IMR-90 (cell line): ENCODE data around the gene NIT1. TPM values are rescaled to one million over a fixed set of nuclear protein-coding genes. Genes with fewer than 3 reads are reported as not detected.

Source experiments
- ATAC-seq: fragments of 200-7000 bp; cut with Tn5 transposase; 2 replicates; pipeline ENCODE4 v1.9.1; 2020; ENCODE audit warnings: low read depth, mild to moderate bottlenecking, moderate library complexity
- BruUV-seq: library from RNA; stranded (reverse); fragments of 400-500 nt; replicated peaks from 2 replicates; lab custom pipeline; 2021; lab: Mats Ljungman, UMichigan
- CTCF ChIA-PET: fragments of 300-600 bp; formaldehyde crosslinking; extraction: SDS; loops from one replicate; lab custom pipeline; 2021; ENCODE audit warnings: antibody characterized with exemption; lab: Yijun Ruan, JAX
- POLR2A ChIA-PET: fragments of 300-600 bp; sonication (Branson Sonifier 250); formaldehyde crosslinking; loops from one replicate; lab custom pipeline; 2022; ENCODE audit warnings: antibody characterized with exemption; ENCODE audit not compliant: unreplicated experiment; lab: Charles Lee
- DNase-seq: peaks from one replicate; pipeline ENCODE4 v3.0.0; 2013
- H2AFZ ChIP-seq: replicated peaks from 2 replicates; pipeline ENCODE3; 2013; ENCODE audit warnings: low read length, mild to moderate bottlenecking; ENCODE audit not compliant: poor library complexity
- H2AK5ac ChIP-seq: 2 replicates; pipeline ENCODE4 v1.6.1; 2013; ENCODE audit warnings: low read depth, low read length, inconsistent platforms
- H2AK9ac ChIP-seq: replicated peaks from 2 replicates; pipeline ENCODE3; 2013; ENCODE audit warnings: mild to moderate bottlenecking, low read depth, low read length, moderate library complexity; ENCODE audit not compliant: poor library complexity
- H2BK120ac ChIP-seq: 2 replicates; pipeline ENCODE4 v1.6.1; 2013; ENCODE audit warnings: low read depth, low read length, inconsistent platforms
- H2BK15ac ChIP-seq: 3 replicates; pipeline ENCODE4 v1.6.1; 2013; ENCODE audit warnings: low read depth, low read length, inconsistent platforms
- H2BK20ac ChIP-seq: 2 replicates; pipeline ENCODE4 v1.6.1; 2013; ENCODE audit warnings: low read depth, mild to moderate bottlenecking, inconsistent platforms, low read length, moderate library complexity
- H2BK5ac ChIP-seq: 2 replicates; pipeline ENCODE4 v1.6.1; 2013; ENCODE audit warnings: mild to moderate bottlenecking, low read depth, low read length, inconsistent platforms; ENCODE audit not compliant: poor library complexity, severe bottlenecking
- H3K14ac ChIP-seq: replicated peaks from 2 replicates; pipeline ENCODE4 v1.6.1; 2013; ENCODE audit warnings: low read depth, low read length, inconsistent platforms
- H3K18ac ChIP-seq: 2 replicates; pipeline ENCODE4 v1.6.1; 2013; ENCODE audit warnings: low read depth, low read length, control low read depth
- H3K23ac ChIP-seq: 2 replicates; pipeline ENCODE4 v1.6.1; 2013; ENCODE audit warnings: low read depth, low read length, inconsistent platforms
- H3K27ac ChIP-seq: 2 replicates; pipeline ENCODE4 v1.5.1; 2013; ENCODE audit warnings: mild to moderate bottlenecking, control low read depth, low read length; ENCODE audit not compliant: insufficient read depth
- H3K27me3 ChIP-seq: 2 replicates; pipeline ENCODE4 v1.6.1; 2013; ENCODE audit warnings: low read length; ENCODE audit not compliant: control insufficient read depth, insufficient read depth
- H3K36me3 ChIP-seq: 2 replicates; pipeline ENCODE4 v1.6.1; 2013; ENCODE audit warnings: low read length, mixed read lengths; ENCODE audit not compliant: control insufficient read depth, insufficient read depth
- H3K4ac ChIP-seq: 2 replicates; pipeline ENCODE4 v1.6.1; 2013; ENCODE audit warnings: low read depth, low read length, inconsistent platforms
- H3K4me1 ChIP-seq: 2 replicates; pipeline ENCODE4 v1.6.1; 2013; ENCODE audit warnings: low read length, mixed read lengths; ENCODE audit not compliant: control insufficient read depth, insufficient read depth
- H3K4me2 ChIP-seq: 2 replicates; pipeline ENCODE4 v1.6.1; 2013; ENCODE audit warnings: low read depth, mild to moderate bottlenecking, control low read depth, low read length, moderate library complexity
- H3K4me3 ChIP-seq: 2 replicates; pipeline ENCODE4 v1.5.1; 2013; ENCODE audit warnings: low read depth, mild to moderate bottlenecking, control low read depth, low read length, moderate library complexity; ENCODE audit not compliant: insufficient read depth
- H3K56ac ChIP-seq: 2 replicates; pipeline ENCODE4 v1.6.1; 2013; ENCODE audit warnings: low read length, inconsistent platforms; ENCODE audit not compliant: insufficient read depth; ENCODE audit errors: extremely low read depth
- H3K79me1 ChIP-seq, 2 experiments: 2 replicates each; pipeline ENCODE4 v1.6.1; 2013; ENCODE audit warnings: low read length in 2 of 2, inconsistent platforms in 1 of 2, low read depth in 1 of 2
- H3K9ac ChIP-seq: 2 replicates; pipeline ENCODE4 v1.6.1; 2013; ENCODE audit warnings: low read depth, low read length, control low read depth
- H3K9me1 ChIP-seq: 2 replicates; pipeline ENCODE4 v1.6.1; 2013; ENCODE audit warnings: low read length, inconsistent platforms; ENCODE audit not compliant: insufficient read depth
- H3K9me3 ChIP-seq: 2 replicates; pipeline ENCODE4 v1.6.1; 2013; ENCODE audit warnings: low read length; ENCODE audit not compliant: control insufficient read depth, insufficient read depth
- H4K20me1 ChIP-seq: 2 replicates; pipeline ENCODE4 v1.6.1; 2013; ENCODE audit warnings: low read length, inconsistent platforms; ENCODE audit not compliant: insufficient read depth
- H4K5ac ChIP-seq: 2 replicates; pipeline ENCODE4 v1.6.1; 2013; ENCODE audit warnings: mild to moderate bottlenecking, low read depth, low read length, control low read depth
- H4K8ac ChIP-seq, 2 experiments: 2 replicates each; pipeline ENCODE4 v1.6.1; 2013; ENCODE audit warnings: low read depth in 2 of 2, low read length in 2 of 2, control low read depth in 1 of 2, inconsistent platforms in 1 of 2
- H4K91ac ChIP-seq: 2 replicates; pipeline ENCODE4 v1.6.1; 2013; ENCODE audit warnings: low read depth, low read length, inconsistent platforms; ENCODE audit not compliant: insufficient read depth
- FOS ChIP-seq: fragments of 150-350 bp; IDR thresholded peaks from 2 replicates; pipeline ENCODE4 v1.6.1; 2016; ENCODE audit warnings: low read depth, low read length
- MAZ ChIP-seq: IDR thresholded peaks from 2 replicates; pipeline ENCODE4 v1.6.1; 2012; ENCODE audit warnings: low read depth, mild to moderate bottlenecking, low read length, improper control_type of control experiment, moderate library complexity, borderline replicate concordance
- SMC3 ChIP-seq: fragments of 150-350 bp; IDR thresholded peaks from 2 replicates; pipeline ENCODE4 v1.6.1; 2016; ENCODE audit warnings: low read depth, mild to moderate bottlenecking, antibody characterized with exemption, low read length, moderate library complexity
- WGBS, 2 experiments: methylation state at CpG; one replicate each; pipeline versions ENCODE4 v1.1.5 to v1.1.7; 2013; ENCODE audit warnings: missing lambda C conversion rate in 2 of 2; ENCODE audit not compliant: insufficient read length in 1 of 2; ENCODE audit errors: extremely low coverage in 2 of 2; 5-methylcytosine and 5-hydroxymethylcytosine counted together
- dilution Hi-C: fragments of 300-500 bp; cut with HindIII; formaldehyde crosslinking; loops from one replicate; pipeline ENCODE4 v1.14.3; 2018; ENCODE audit warnings: low sequenced_read_pairs; ENCODE audit not compliant: unreplicated experiment
- in situ Hi-C: fragments of 300-500 bp; cut with MboI; formaldehyde crosslinking; loops from 3 replicates; pipeline ENCODE4 v1.14.3; 2019; ENCODE audit warnings: low sequenced_read_pairs, inconsistent platforms, mixed read lengths
- intact Hi-C: fragments of 100-400 bp; cut with micrococcal nuclease; formaldehyde crosslinking; loops from 2 replicates; pipeline ENCODE4 v1.10.0; 2022
- polyA plus RNA-seq, 3 experiments: library from polyadenylated mRNA; depleted of rRNA; stranded (reverse); fragments of >200 nt; gene quantifications; 2 replicates each; pipeline ENCODE4 v1.2.3, GENCODE V29; 2012; ENCODE audit warnings: low replicate concordance in 1 of 3
- total RNA-seq: library from RNA; depleted of rRNA; stranded (reverse); fragments of >200 nt; gene quantifications from 2 replicates; pipeline ENCODE4 v1.2.3, GENCODE V29; 2012

The NIT1 gene
- total and polyA plus RNA-seq, 2 of the 4 experiments (the other 2 are of a cell fraction), result 22.8 to 33.6 TPM

DNA sequence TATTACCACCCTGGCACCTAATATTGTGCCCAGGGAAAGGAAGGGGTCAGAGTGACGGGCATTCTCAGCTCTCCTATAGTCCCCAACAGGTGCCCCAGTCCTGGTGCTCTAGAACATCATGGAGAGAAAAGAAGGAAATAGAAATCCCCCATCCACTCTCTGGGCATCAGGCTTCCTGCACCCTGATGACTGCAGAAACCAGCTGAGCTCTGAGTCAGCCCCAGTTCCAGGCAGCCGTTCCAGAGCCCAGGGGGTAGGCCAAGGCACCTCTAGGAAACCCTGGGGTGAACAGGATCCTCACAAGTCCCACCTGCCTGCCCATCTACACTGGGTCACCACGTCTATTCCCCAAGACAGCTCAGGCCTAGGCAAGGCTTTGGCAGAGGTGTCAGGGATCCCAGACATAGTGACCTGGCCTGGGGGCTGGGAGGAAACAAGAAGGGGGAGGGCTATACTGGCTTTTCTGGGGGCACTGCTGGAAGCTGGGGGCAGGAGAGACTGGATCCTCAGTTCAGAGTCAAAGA lies 29.3 kb upstream of the NIT1 start:
- peak; percentile 67 for ATAC-seq
- H2AK9ac ChIP-seq, result peak overlapping the region; percentile 69
- no peak overlapping the region for H3K9ac ChIP-seq

More for the DNA sequence above, 29.3 kb upstream of the NIT1 start:
- H3K27ac ChIP-seq, result no peak overlapping the region
- DNase-seq, result peak; percentile 63
- no peak overlapping the region for H2BK15ac ChIP-seq
- H2AK5ac ChIP-seq, result 0 out of 2 replicates have a peak overlapping the region, but pooled peaks have one; percentile 56
- peak overlapping the region; percentile 16 for H2AFZ ChIP-seq
- 0 out of 2 replicates have a peak, but pooled peaks have one; percentile 13 for TF ChIP-seq FOS
- peak; percentile 27; the same call in 1 of the 2 replicates for TF ChIP-seq MAZ
- no peak for TF ChIP-seq SMC3
- ChIA-PET POLR2A (no interaction called here), CTCF (interaction anchor here (0.5 to 1.0 kb wide), 2 partner anchors 9 to 719 kb away, joined by 4 read pairs; no protein-coding TSS in a partner anchor)
- peaks cover 26% of the 10 kb centered on the region for H3K9me1 ChIP-seq
- no peak overlapping the region for H4K91ac ChIP-seq
- in situ Hi-C loops (no loop called here), dilution Hi-C loops (no loop called here), intact Hi-C loops (no loop called here)
- no peak overlapping the region; the same call in 1 of the 2 replicates for H2BK120ac ChIP-seq
- no peaks in the 10 kb centered on the region for H3K79me1 ChIP-seq
- no peak overlapping the region for H2BK20ac ChIP-seq
- WGBS, 2 experiments, result no CpG with 5 or more reads among the region's 3 CpGs
- no peaks in the 10 kb centered on the region for H3K27me3 ChIP-seq
- peak overlapping the region; percentile 21; the same call in 1 of the 2 replicates for H4K5ac ChIP-seq
- H3K4me2 ChIP-seq, result no peak overlapping the region
- no peak overlapping the region; the same call in 1 of the 2 replicates for H3K4ac ChIP-seq
- H3K56ac ChIP-seq, result no peak overlapping the region
- H3K18ac ChIP-seq, result 0 out of 2 replicates have a peak overlapping the region, but pooled peaks have one; percentile 27
- no peaks in the 10 kb centered on the region for H3K36me3 ChIP-seq
- peak overlapping the region; percentile 10 for H2BK5ac ChIP-seq
- H3K9me3 ChIP-seq, result no peaks in the 10 kb centered on the region
- no peak overlapping the region; the same call in none of the 2 replicates for H3K14ac ChIP-seq
- H4K20me1 ChIP-seq, result no peaks in the 10 kb centered on the region
- H3K4me3 ChIP-seq, result no peak overlapping the region
- no TSS peak for BruUV-seq
- H4K8ac ChIP-seq, result no peak overlapping the region
- no peak overlapping the region for H3K23ac ChIP-seq
- peaks cover 25% of the 10 kb centered on the region for H3K4me1 ChIP-seq
